Non-pigmented ciliary epithelial cell (primary cell): ENCODE results near the gene SLC12A2.
A peak's percentile ranks its signal among the peaks of the same experiment; 100 is the strongest.

Experiments used
- DNase-seq: peaks from one replicate; pipeline ENCODE4 v3.0.0-alpha.2; 2010; ENCODE audit warnings: low read depth

SLC12A2 gene

GRCh38 chr5:128083033-128083810, at the start of gene SLC12A2:
Gene SLC12A2, plus strand, starts transcription at chr5:128083766. Its CDS starts 189 bp downstream, at chr5:128083955.
- DNase-seq, result peak; percentile 81

GRCh38 chr5:128035689-128036088, 47.9 kb upstream of the SLC12A2 start:
- no peak for DNase-seq

GRCh38 chr5:128036950-128037349, 46.6 kb upstream of the SLC12A2 start:
- DNase-seq, result no peak

- peak; percentile 71 for DNase-seq
These were observed 44.9 kb upstream of the SLC12A2 start for GRCh38 chr5:128038643-128039042.

- no peak for DNase-seq
These were observed 42.6 kb upstream of the SLC12A2 start for GRCh38 chr5:128040927-128041326.

GRCh38 chr5:128052780-128053179, 30.8 kb upstream of the SLC12A2 start:
- DNase-seq, result no peak

- no peak for DNase-seq
These were observed 30.1 kb upstream of the SLC12A2 start for GRCh38 chr5:128053291-128053954.

- no peak for DNase-seq
These were observed 22.8 kb upstream of the SLC12A2 start for GRCh38 chr5:128060644-128061385.

- DNase-seq, result peak; percentile 46
These were observed 21.3 kb upstream of the SLC12A2 start for GRCh38 chr5:128062172-128062746.

- DNase-seq, result no peak
These were observed 9.4 kb upstream of the SLC12A2 start for GRCh38 chr5:128074171-128074570.

- DNase-seq, result no peak
These were observed 8.6 kb upstream of the SLC12A2 start for GRCh38 chr5:128074953-128075352.

GRCh38 chr5:128077526-128077925, 6.0 kb upstream of the SLC12A2 start:
- no peak for DNase-seq

- DNase-seq, result no peak
These were observed 2.3 kb upstream of the SLC12A2 start for GRCh38 chr5:128081111-128081851.

GRCh38 chr5:128082551-128083032, 974 bp upstream of the SLC12A2 start:
- no peak for DNase-seq

- no peak for DNase-seq
These were observed 253 bp downstream of the SLC12A2 start for GRCh38 chr5:128083811-128084227.

GRCh38 chr5:128084228-128085167, 932 bp downstream of the SLC12A2 start:
- no peak for DNase-seq

- no peak for DNase-seq
These were observed 1.8 kb downstream of the SLC12A2 start for GRCh38 chr5:128085413-128085812.

- DNase-seq, result no peak
These were observed 8.0 kb downstream of the SLC12A2 start for GRCh38 chr5:128091579-128091978.

- no peak for DNase-seq
These were observed 8.6 kb downstream of the SLC12A2 start for GRCh38 chr5:128092144-128092543.

GRCh38 chr5:128093368-128093767, 9.8 kb downstream of the SLC12A2 start:
- DNase-seq, result no peak
